Thyroid gland (tissue), 4 donors: Measurements from ENCODE around the gene SUSD4. TPM values are rescaled to one million over a fixed set of nuclear protein-coding genes. Genes with fewer than 3 reads are reported as not detected.

Experiments
- DNase-seq, 2 donors: peaks; one replicate each; pipeline ENCODE4 v3.0.0-alpha.2; 2019
- H3K27ac ChIP-seq, 3 donors: fragments of 200-600 bp; sonication (generic); 1 replicate in 2 of 3; 2 replicates in 1 of 3; pipeline ENCODE4 v1.5.1; 2016 to 2019; ENCODE audit warnings: mild to moderate bottlenecking in 1 of 3, moderate library complexity in 1 of 3
- H3K27me3 ChIP-seq: fragments of 200-600 bp; sonication (generic); one replicate; pipeline ENCODE4 v1.5.1; 2019
- H3K36me3 ChIP-seq, 2 donors: fragments of 200-600 bp; sonication (generic); one replicate each; pipeline ENCODE4 v1.5.1; 2016 to 2019
- H3K4me1 ChIP-seq, 2 donors: fragments of 200-600 bp; sonication (generic); one replicate each; pipeline ENCODE4 v1.5.1; 2017 to 2019
- H3K4me3 ChIP-seq, 3 donors: fragments of 200-600 bp; sonication (generic); replicated peaks in 1 of 3; 1 replicate in 2 of 3; 2 replicates in 1 of 3; pipeline ENCODE4 v1.5.1; 2016; ENCODE audit warnings: mild to moderate bottlenecking in 1 of 3
- H3K9me3 ChIP-seq: fragments of 200-600 bp; sonication (generic); one replicate; pipeline ENCODE4 v1.5.1; 2017
- CTCF ChIP-seq, 6 experiments: fragments of 200-600 bp in 3 of 6; fragments of 450-650 bp in 3 of 6; sonication (generic) in 3 of 6; IDR thresholded peaks; one replicate each; pipeline ENCODE4 v1.5.1; 2016 to 2019; ENCODE audit warnings: antibody characterized with exemption in 6 of 6, mild to moderate bottlenecking in 2 of 6, inconsistent platforms in 1 of 6, moderate library complexity in 1 of 6
- POLR2A ChIP-seq, 2 donors: fragments of 450-650 bp; IDR thresholded peaks; one replicate each; pipeline ENCODE4 v1.6.1; 2017; ENCODE audit warnings: antibody characterized with exemption in 2 of 2, mild to moderate bottlenecking in 2 of 2, moderate library complexity in 1 of 2
- WGBS, 2 donors: methylation state at CpG; one replicate each; pipeline ENCODE4 v1.1.5; 2017; 5-methylcytosine and 5-hydroxymethylcytosine counted together
- intact Hi-C: fragments of 100-400 bp; cut with DNase I; formaldehyde crosslinking; loops from one replicate; pipeline ENCODE4 v1.15.1; 2023
- total RNA-seq, 4 donors: library from RNA; depleted of rRNA; stranded (reverse); fragments of >200 nt; gene quantifications; one replicate each; pipeline ENCODE4 v1.2.3, GENCODE V29; 2016

SUSD4 gene
- total RNA-seq, 4 donors from 2014 or later: 0.54 to 2.8 (median 0.92) TPM

GRCh38 chr1:223273511-223273910 is 90.5 kb downstream of the SUSD4 start:
- no peaks in the 10 kb centered on the region for H3K36me3 ChIP-seq
- no peak for DNase-seq
- no peaks in the 10 kb centered on the region for H3K9me3 ChIP-seq
- intact Hi-C loops: no loop called here
- no peak overlapping the region for H3K4me3 ChIP-seq
- no peak for TF ChIP-seq CTCF (IDR thresholded peaks at IDR 0.05)
- no peak for TF ChIP-seq POLR2A (IDR thresholded peaks at IDR 0.05)
- H3K27ac ChIP-seq: no peak overlapping the region
- WGBS, 2 donors: 80 to 90% methylated on average over 5 of the region's 5 CpGs
- no peaks in the 10 kb centered on the region for H3K27me3 ChIP-seq
- no peaks in the 10 kb centered on the region for H3K4me1 ChIP-seq

GRCh38 chr1:223271085-223271781 is 92.7 kb downstream of the SUSD4 start:
- Histone ChIP-seq H3K9me3 (no peaks in the 10 kb centered on the region), H3K27ac (no peak overlapping the region), H3K4me1 (no peaks in the 10 kb centered on the region), H3K36me3 (no peaks in the 10 kb centered on the region), H3K4me3 (no peak overlapping the region), H3K27me3 (no peaks in the 10 kb centered on the region)
- TF ChIP-seq CTCF (IDR thresholded peaks at IDR 0.05): no peak
- TF ChIP-seq POLR2A (IDR thresholded peaks at IDR 0.05): no peak
- intact Hi-C loops: no loop called here
- WGBS, 2 donors: 92 to 96% methylated on average over 5 of the region's 5 CpGs
- no peak for DNase-seq

GRCh38 chr1:223270155-223270554 is 93.8 kb downstream of the SUSD4 start:
- H3K27me3 ChIP-seq: no peaks in the 10 kb centered on the region
- H3K36me3 ChIP-seq: no peaks in the 10 kb centered on the region
- H3K9me3 ChIP-seq: no peaks in the 10 kb centered on the region
- no peak for TF ChIP-seq POLR2A (IDR thresholded peaks at IDR 0.05)
- no peak for TF ChIP-seq CTCF (IDR thresholded peaks at IDR 0.05)
- no peak overlapping the region for H3K4me3 ChIP-seq
- intact Hi-C loops: no loop called here
- WGBS, 2 donors: 84 to 86% methylated on average over 5 of the region's 5 CpGs
- H3K4me1 ChIP-seq: no peaks in the 10 kb centered on the region
- H3K27ac ChIP-seq: no peak overlapping the region
- DNase-seq: no peak

GRCh38 chr1:223269006-223269405 is 95.0 kb downstream of the SUSD4 start:
- no peak overlapping the region for H3K27ac ChIP-seq
- no peak overlapping the region for H3K4me3 ChIP-seq
- no peaks in the 10 kb centered on the region for H3K36me3 ChIP-seq
- H3K9me3 ChIP-seq: no peaks in the 10 kb centered on the region
- no peaks in the 10 kb centered on the region for H3K4me1 ChIP-seq
- DNase-seq: no peak
- TF ChIP-seq POLR2A (IDR thresholded peaks at IDR 0.05) (no peak), CTCF (IDR thresholded peaks at IDR 0.05) (no peak)
- WGBS, 2 donors: 78 to 85% methylated on average over 4 of the region's 4 CpGs
- intact Hi-C loops: no loop called here
- no peaks in the 10 kb centered on the region for H3K27me3 ChIP-seq

- Histone ChIP-seq H3K4me1 (no peaks in the 10 kb centered on the region), H3K27me3 (no peaks in the 10 kb centered on the region), H3K36me3 (no peaks in the 10 kb centered on the region), H3K4me3 (no peak overlapping the region), H3K27ac (no peak overlapping the region), H3K9me3 (no peaks in the 10 kb centered on the region)
- intact Hi-C loops: no loop called here
- no peak for TF ChIP-seq POLR2A (IDR thresholded peaks at IDR 0.05)
- TF ChIP-seq CTCF (IDR thresholded peaks at IDR 0.05): no peak
- DNase-seq: no peak
- 54 to 73% methylated on average over 3 of the region's 3 CpGs for WGBS, 2 donors
Measured at GRCh38 chr1:223266632-223267172, 97.3 kb downstream of the SUSD4 start.
